Pancreas (tissue), 10 donors: ENCODE results near the gene WNK2. TPM values are rescaled to one million over a fixed set of nuclear protein-coding genes. Genes with fewer than 3 reads are reported as not detected.

Experiments used
- ATAC-seq, 4 donors: fragments of 200-7000 bp; cut with Tn5 transposase; one replicate each; pipeline versions ENCODE4 v1.8.0 to v1.9.1; 2020; ENCODE audit warnings: mild to moderate bottlenecking in 4 of 4, moderate library complexity in 4 of 4
- DNase-seq, 6 donors: peaks; one replicate each; pipeline ENCODE4 v3.0.0-alpha.2; 2020
- FAIRE-seq: peaks from 2 replicates; lab custom pipeline; 2012; peaks lifted over from hg19 to GRCh38; lab: Jason Lieb, UNC
- H3K27ac ChIP-seq, 4 donors: fragments of 200-600 bp; sonication (generic); 1 replicate in 3 of 4; 2 replicates in 1 of 4; pipeline versions ENCODE4 v1.5.0 to v1.8.0; 2020
- H3K27me3 ChIP-seq, 4 donors: fragments of 200-600 bp; one replicate each; pipeline ENCODE4 v1.8.0; 2021
- H3K36me3 ChIP-seq, 3 donors: fragments of 200-600 bp; sonication (generic) in 1 of 3; one replicate each; pipeline versions ENCODE4 v1.5.0 to v1.8.0; 2020 to 2021
- H3K4me1 ChIP-seq, 3 donors: fragments of 200-600 bp; one replicate each; pipeline ENCODE4 v1.8.0; 2021
- H3K4me3 ChIP-seq, 4 donors: fragments of 200-600 bp; sonication (generic) in 2 of 4; one replicate each; pipeline versions ENCODE4 v1.5.0 to v1.8.0; 2020 to 2021
- H3K9me3 ChIP-seq, 4 donors: fragments of 200-600 bp; one replicate each; pipeline ENCODE4 v1.8.0; 2021
- CTCF ChIP-seq, 4 donors: fragments of 200-600 bp; sonication (generic) in 3 of 4; IDR thresholded peaks; one replicate each; pipeline versions ENCODE4 v1.5.0 to v1.8.0; 2021; ENCODE audit warnings: antibody characterized with exemption in 4 of 4
- WGBS, 2 donors: extraction: QIAGEN DNeasy Blood & Tissue Kit; methylation state at CpG; one replicate each; pipeline ENCODE4 v1.1.7; 2013; 5-methylcytosine and 5-hydroxymethylcytosine counted together
- intact Hi-C, 3 donors: fragments of 100-400 bp; cut with DNase I; formaldehyde crosslinking; loops; one replicate each; pipeline versions ENCODE4 v1.11.1 to v1.14.2; 2022
- polyA plus RNA-seq, 2 donors: library from polyadenylated mRNA; stranded (reverse); fragments of 200-250 nt; gene quantifications; one replicate each; pipeline ENCODE4 v1.2.3, GENCODE V29; 2013
- total RNA-seq, 6 donors: library from RNA; stranded (reverse); fragmentation: NEBNext Ultra II Directional in 4 of 6; extraction: Animal tissue kit (Norgen Biotek cat#: 25700) in 4 of 6; gene quantifications; one replicate each; pipeline versions ENCODE4 v1.2.1 to v1.2.4, GENCODE V29; 2021 to 2023
- donor health status: healthy with polysubstance abuse.
- donor health status: DM: no; HTN: no; CAD: no; lungs with moderate emphysema.
- donor health status: DM: no; HTN: no; CAD: no.
- donor health status: control.
- donor health status: control.
- donor health status: Bipolar disorder and iron deficiency.
- donor health status: DM: yes; HTN: yes; CAD: no.
- donor health status: DM: no; HTN: no; CAD: no.
- donor health status: DM: no; HTN: no; CAD: no.
- donor health status: DM: yes; HTN: yes; CAD: no.

WNK2 gene
- total and polyA plus RNA-seq, 8 donors = 53.5 to 121 (median 89.4) TPM

- H3K9me3 ChIP-seq = no peaks in the 10 kb centered on the region
- no peak for DNase-seq
- intact Hi-C loops = no loop called here
These were observed 107.8 kb downstream of the WNK2 start for GRCh38 chr9:93291536-93292287.

GRCh38 chr9:93292288-93292615 is 108.3 kb downstream of the WNK2 start:
- H3K4me1 ChIP-seq = peaks cover 0 to 7% (median 6%) of the 10 kb centered on the region in 3 donors
- H3K9me3 ChIP-seq = no peaks in the 10 kb centered on the region
- DNase-seq (no peak), FAIRE-seq (no peak), ATAC-seq (no peak)
- WGBS, 2 donors = 83 to 92% methylated on average over 9 to 10 of the region's 10 CpGs
- no peak overlapping the region for H3K4me3 ChIP-seq
- peaks cover 0 to 24% (median 2%) of the 10 kb centered on the region in 3 donors for H3K36me3 ChIP-seq
- no peak overlapping the region for H3K27ac ChIP-seq
- intact Hi-C loops = no loop called here
- TF ChIP-seq CTCF (IDR thresholded peaks at IDR 0.05) = no peak
- H3K27me3 ChIP-seq = no peaks in the 10 kb centered on the region

More at GRCh38 chr9:93291536-93292287, 107.8 kb downstream of the WNK2 start:
- FAIRE-seq = no peak
- WGBS, 2 donors = 86 to 88% methylated on average over 19 of the region's 19 CpGs
- ATAC-seq = no peak
- Histone ChIP-seq H3K36me3 (peaks cover 0 to 24% (median 2%) of the 10 kb centered on the region in 3 donors), H3K27ac (no peak overlapping the region), H3K27me3 (no peaks in the 10 kb centered on the region), H3K4me1 (peaks cover 0 to 7% (median 6%) of the 10 kb centered on the region in 3 donors), H3K4me3 (no peak overlapping the region)
- no peak for TF ChIP-seq CTCF (IDR thresholded peaks at IDR 0.05)

DNA sequence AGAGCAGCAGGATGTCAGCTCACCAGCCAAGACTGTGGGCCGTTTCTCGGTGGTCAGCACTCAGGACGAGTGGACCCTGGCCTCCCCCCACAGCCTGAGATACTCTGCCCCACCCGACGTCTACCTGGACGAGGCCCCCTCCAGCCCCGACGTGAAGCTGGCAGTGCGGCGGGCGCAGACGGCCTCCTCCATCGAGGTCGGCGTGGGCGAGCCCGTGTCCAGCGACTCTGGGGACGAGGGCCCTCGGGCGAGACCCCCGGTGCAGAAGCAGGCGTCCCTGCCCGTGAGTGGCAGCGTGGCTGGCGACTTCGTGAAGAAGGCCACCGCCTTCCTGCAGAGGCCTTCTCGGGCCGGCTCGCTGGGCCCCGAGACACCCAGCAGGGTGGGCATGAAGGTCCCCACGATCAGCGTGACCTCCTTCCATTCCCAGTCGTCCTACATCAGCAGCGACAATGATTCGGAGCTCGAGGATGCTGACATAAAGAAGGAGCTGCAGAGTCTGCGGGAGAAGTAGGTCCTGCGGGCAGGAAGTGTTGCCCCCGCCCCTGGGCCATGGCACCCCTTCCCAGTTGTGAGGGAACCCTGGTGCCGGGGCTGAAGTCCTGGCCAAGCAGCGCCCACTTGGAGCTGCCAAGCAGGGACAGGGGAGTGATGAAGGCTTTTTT is 108.9 kb downstream of the WNK2 start:
- H3K4me3 ChIP-seq = no peak overlapping the region
- H3K27me3 ChIP-seq = no peaks in the 10 kb centered on the region
- H3K36me3 ChIP-seq = peaks cover 0 to 24% (median 2%) of the 10 kb centered on the region in 3 donors
- no peaks in the 10 kb centered on the region for H3K9me3 ChIP-seq
- ATAC-seq = no peak
- TF ChIP-seq CTCF (IDR thresholded peaks at IDR 0.05) = no peak
- intact Hi-C loops = no loop called here
- peak in 2 of 6 donors; percentile 56 to 76 for DNase-seq
- FAIRE-seq = no peak
- WGBS, 2 donors = 91 to 93% methylated on average over 42 to 43 of the region's 43 CpGs
- peaks cover 0 to 7% (median 6%) of the 10 kb centered on the region in 3 donors for H3K4me1 ChIP-seq
- no peak overlapping the region for H3K27ac ChIP-seq

DNA sequence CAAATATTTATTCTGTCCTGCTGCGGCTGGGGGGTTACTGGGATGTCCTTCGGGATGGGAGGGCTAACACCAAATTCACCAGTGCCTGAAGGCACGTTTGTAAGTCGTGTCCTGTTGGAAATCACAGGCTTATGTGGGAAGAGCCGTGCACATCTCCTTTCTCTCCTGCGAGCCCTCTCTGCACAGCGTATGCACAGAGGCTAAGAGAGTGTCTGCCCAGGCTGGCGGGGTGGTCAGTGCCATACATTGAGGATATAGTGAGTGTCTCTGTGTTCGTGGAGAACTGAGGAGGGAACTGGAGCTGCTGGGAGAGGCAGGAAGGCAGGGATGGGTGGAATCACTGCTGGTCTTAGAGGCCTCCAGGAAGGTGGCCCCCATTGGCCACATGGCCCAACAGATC is 110.1 kb downstream of the WNK2 start:
- Histone ChIP-seq H3K36me3 (peaks cover 0 to 24% (median 2%) of the 10 kb centered on the region in 3 donors), H3K4me1 (peaks cover 0 to 9% (median 6%) of the 10 kb centered on the region in 3 donors), H3K27me3 (no peaks in the 10 kb centered on the region), H3K9me3 (no peaks in the 10 kb centered on the region), H3K27ac (peak overlapping the region in 3 of 4 donors; percentile 4 to 72 (median 72)), H3K4me3 (no peak overlapping the region)
- whole genome bisulfite sequencing, 2 donors = 88 to 90% methylated on average over 9 of the region's 9 CpGs
- FAIRE-seq (no peak), ATAC-seq (no peak), DNase-seq (no peak)
- no peak for TF ChIP-seq CTCF (IDR thresholded peaks at IDR 0.05)
- intact Hi-C loops = no loop called here
